Measurements from ENCODE around the gene USP12. TPM values are rescaled to one million over a fixed set of nuclear protein-coding genes. Genes with fewer than 3 reads are reported as not detected.

The USP12 gene
- total RNA-seq, 1 donor, result 52.4 TPM

DNA sequence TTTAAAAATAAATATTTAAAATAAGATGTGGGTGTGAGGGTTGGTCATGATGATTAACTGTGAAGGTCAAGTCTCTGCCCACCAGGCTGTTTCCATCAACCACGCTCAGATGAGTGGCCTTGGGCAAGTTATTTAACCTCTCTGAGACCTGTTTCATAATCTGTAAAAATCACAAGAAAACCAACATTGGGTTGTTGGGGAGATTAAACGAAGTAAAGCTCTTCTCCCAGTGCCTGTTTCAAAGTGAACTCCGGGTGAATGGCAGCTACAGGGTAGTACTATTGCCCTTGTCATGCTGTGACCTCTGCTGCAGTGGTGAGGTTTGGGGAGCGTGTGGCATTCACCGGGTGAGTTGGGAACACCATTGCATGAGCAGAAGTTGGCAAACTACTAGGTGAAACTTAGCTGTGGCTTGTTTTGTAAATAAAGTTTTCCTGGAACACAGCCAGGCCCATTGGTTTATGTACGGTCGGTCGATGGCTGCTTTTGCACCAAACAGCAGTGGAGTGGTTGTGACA, 153.2 kb downstream of the USP12 start:
- no peaks in the 10 kb centered on the region for H3K4me1 ChIP-seq (ENCODE audit: insufficient read depth, low read length)
- no peak overlapping the region for H3K4me3 ChIP-seq (ENCODE audit: low read length)
- no peaks in the 10 kb centered on the region for H3K27me3 ChIP-seq (ENCODE audit: insufficient read depth, low read length)
- no peaks in the 10 kb centered on the region for H3K9me3 ChIP-seq (ENCODE audit: low read depth, low read length)

- no peak overlapping the region for H3K4me3 ChIP-seq (ENCODE audit: low read length)
- H3K27me3 ChIP-seq (ENCODE audit: insufficient read depth, low read length), result no peaks in the 10 kb centered on the region
- H3K9me3 ChIP-seq (ENCODE audit: low read depth, low read length), result no peaks in the 10 kb centered on the region
- no peaks in the 10 kb centered on the region for H3K4me1 ChIP-seq (ENCODE audit: insufficient read depth, low read length)
Measured at GRCh38 chr13:27016875-27017274, 154.7 kb downstream of the USP12 start.

Other genes starting within 250 kb of the USP12 start
- gene RPL21, start 79.7 kb upstream of the USP12 start, total RNA-seq, result 1,901 TPM
- gene RASL11A, start 99.0 kb upstream of the USP12 start, total RNA-seq, result 2.7 TPM